Measurements from ENCODE around the gene ACSM4.

DNA sequence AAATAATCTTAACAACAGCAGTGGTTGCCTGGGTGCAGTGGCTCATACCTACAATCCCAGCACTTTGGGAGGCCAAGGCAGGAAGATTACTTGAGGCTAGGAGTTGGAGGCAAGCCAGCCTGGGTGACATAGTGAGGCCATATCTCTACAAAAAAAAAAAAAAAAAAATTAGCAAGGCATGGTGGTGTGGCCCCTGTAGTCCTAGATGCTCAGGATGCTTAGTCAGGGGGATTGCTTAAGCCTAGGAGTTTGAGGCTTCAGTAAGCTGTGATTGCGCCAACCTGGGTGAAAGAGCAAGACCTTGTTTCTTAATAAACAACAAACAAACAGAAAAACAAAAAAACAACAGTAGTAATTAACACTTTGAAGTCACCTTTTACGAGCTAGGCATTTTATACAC, 642 bp upstream of the ACSM4 start:
- TF ChIP-seq, protein P1, sequence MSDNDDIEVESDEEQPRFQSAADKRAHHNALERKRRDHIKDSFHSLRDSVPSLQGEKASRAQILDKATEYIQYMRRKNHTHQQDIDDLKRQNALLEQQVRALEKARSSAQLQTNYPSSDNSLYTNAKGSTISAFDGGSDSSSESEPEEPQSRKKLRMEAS (IDR thresholded peaks at IDR 0.05): no peak
- TF ChIP-seq, protein P2, sequence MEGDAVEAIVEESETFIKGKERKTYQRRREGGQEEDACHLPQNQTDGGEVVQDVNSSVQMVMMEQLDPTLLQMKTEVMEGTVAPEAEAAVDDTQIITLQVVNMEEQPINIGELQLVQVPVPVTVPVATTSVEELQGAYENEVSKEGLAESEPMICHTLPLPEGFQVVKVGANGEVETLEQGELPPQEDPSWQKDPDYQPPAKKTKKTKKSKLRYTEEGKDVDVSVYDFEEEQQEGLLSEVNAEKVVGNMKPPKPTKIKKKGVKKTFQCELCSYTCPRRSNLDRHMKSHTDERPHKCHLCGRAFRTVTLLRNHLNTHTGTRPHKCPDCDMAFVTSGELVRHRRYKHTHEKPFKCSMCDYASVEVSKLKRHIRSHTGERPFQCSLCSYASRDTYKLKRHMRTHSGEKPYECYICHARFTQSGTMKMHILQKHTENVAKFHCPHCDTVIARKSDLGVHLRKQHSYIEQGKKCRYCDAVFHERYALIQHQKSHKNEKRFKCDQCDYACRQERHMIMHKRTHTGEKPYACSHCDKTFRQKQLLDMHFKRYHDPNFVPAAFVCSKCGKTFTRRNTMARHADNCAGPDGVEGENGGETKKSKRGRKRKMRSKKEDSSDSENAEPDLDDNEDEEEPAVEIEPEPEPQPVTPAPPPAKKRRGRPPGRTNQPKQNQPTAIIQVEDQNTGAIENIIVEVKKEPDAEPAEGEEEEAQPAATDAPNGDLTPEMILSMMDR (IDR thresholded peaks at IDR 0.05; ENCODE audit: control extremely low read depth in 1 of 3, insufficient read depth in 1 of 3, low read depth in 1 of 3, low read length in 3 of 3): no peak
- TF ChIP-seq KDM5A (IDR thresholded peaks at IDR 0.05; ENCODE audit: low read length): no peak
- TF ChIP-seq SP1 (IDR thresholded peaks at IDR 0.05; ENCODE audit: low read depth, low read length): no peak
- no peak for TF ChIP-seq SIRT6 (IDR thresholded peaks at IDR 0.05; ENCODE audit: low read length)
- TF ChIP-seq POLR2AphosphoS5 (IDR thresholded peaks at IDR 0.05; ENCODE audit: low read depth, low read length): no peak
- no peak for TF ChIP-seq YY1 (IDR thresholded peaks at IDR 0.05; ENCODE audit: low read depth, low read length)
- TF ChIP-seq CEBPB (IDR thresholded peaks at IDR 0.05; ENCODE audit: low read depth, low read length): no peak
- no peak for TF ChIP-seq CHD1 (IDR thresholded peaks at IDR 0.05; ENCODE audit: low read depth, low read length)
- no peak for TF ChIP-seq POLR2A (IDR thresholded peaks at IDR 0.05; ENCODE audit: control extremely low read depth in 1 of 2, low read depth in 2 of 2, low read length in 2 of 2)
- no peak for TF ChIP-seq HDAC2 (IDR thresholded peaks at IDR 0.05; ENCODE audit: borderline replicate concordance in 1 of 2, low read depth in 2 of 2, low read length in 2 of 2)
- no peak for TF ChIP-seq FOSL1 (IDR thresholded peaks at IDR 0.05; ENCODE audit: insufficient read depth, low read depth, low read length)
- TF ChIP-seq GABPA (IDR thresholded peaks at IDR 0.05; ENCODE audit: borderline replicate concordance, insufficient read depth, low read length): no peak

Data from H1 (cell line).